HFF-Myc (cell line): Measurements from ENCODE around the gene GAGE12C.
"Not testable (repeated sequence)": the region's sequence is repeated elsewhere in the genome, so short reads cannot be mapped to it uniquely, and the experiment has no call there.

ENCODE experiments used
- DNase-seq: peaks from one replicate; pipeline ENCODE4 v3.0.0-alpha.2; 2011; ENCODE audit warnings: low read depth; ENCODE audit errors: extremely low read depth
- H3K4me3 ChIP-seq: replicated peaks from 2 replicates; pipeline ENCODE4 v1.5.1; 2011; ENCODE audit warnings: low read depth, mild to moderate bottlenecking, control low read depth, low read length

The GAGE12C gene

GRCh38 chrX:49531877-49532276 lies at the start of gene GAGE12C:
Gene GAGE12C (plus strand): TSS chrX:49532177. CDS start chrX:49533332, 1,155 bp downstream.
- not testable (repeated sequence) for H3K4me3 ChIP-seq

GRCh38 chrX:49541433-49541832 lies 9.5 kb downstream of the GAGE12C start, which contains the start of gene GAGE12D:
Gene GAGE12D (plus strand): TSS chrX:49541733. CDS start chrX:49542888, 1,155 bp downstream.
- DNase-seq, H3K4me3 ChIP-seq: not testable (repeated sequence)

More at GRCh38 chrX:49531877-49532276, at the start of gene GAGE12C:
- DNase-seq, result not testable (repeated sequence)

GRCh38 chrX:49550989-49551388 lies 19.0 kb downstream of the GAGE12C start, which contains the start of gene GAGE12E:
Gene GAGE12E (plus strand): TSS chrX:49551289. CDS start chrX:49552444, 1,155 bp downstream.
- not testable (repeated sequence) for DNase-seq, H3K4me3 ChIP-seq

GRCh38 chrX:49560542-49560941 lies 28.6 kb downstream of the GAGE12C start, which contains the start of gene GAGE12F:
Gene GAGE12F (plus strand): TSS chrX:49560842. CDS start chrX:49561997, 1,155 bp downstream.
- not testable (repeated sequence) for DNase-seq, H3K4me3 ChIP-seq

GRCh38 chrX:49568728-49569127 lies 36.8 kb downstream of the GAGE12C start:
- H3K4me3 ChIP-seq, result not testable (repeated sequence)

GRCh38 chrX:49569152-49569551 lies 37.2 kb downstream of the GAGE12C start:
- DNase-seq, H3K4me3 ChIP-seq: not testable (repeated sequence)

More at GRCh38 chrX:49568728-49569127, 36.8 kb downstream of the GAGE12C start:
- not testable (repeated sequence) for DNase-seq

GRCh38 chrX:49570100-49570499 lies 38.1 kb downstream of the GAGE12C start, which contains the start of gene GAGE12G:
Gene GAGE12G (plus strand): TSS chrX:49570400. CDS start chrX:49571555, 1,155 bp downstream.
- H3K4me3 ChIP-seq, DNase-seq: not testable (repeated sequence)

- not testable (repeated sequence) for H3K4me3 ChIP-seq, DNase-seq
Measured at GRCh38 chrX:49579649-49580048, 47.7 kb downstream of the GAGE12C start, which contains the start of gene GAGE12H. Gene GAGE12H (plus strand): TSS chrX:49579949. CDS start chrX:49581104, 1,155 bp downstream.
